Activated gamma-delta T cell (primary cell): ENCODE measurements around the gene KCNQ1OT1.

Experiments used
- DNase-seq: peaks from one replicate; lab custom pipeline; 2025; lab: John Stamatoyannopoulos, UW

Gene KCNQ1OT1

GRCh38 chr11:2737226-2737590, 37.4 kb upstream of the KCNQ1OT1 start:
- no peak for DNase-seq

- DNase-seq, result no peak
These were observed 36.9 kb upstream of the KCNQ1OT1 start for GRCh38 chr11:2736577-2737225.

GRCh38 chr11:2735053-2735589, 35.3 kb upstream of the KCNQ1OT1 start:
- no peak for DNase-seq

- no peak for DNase-seq
These were observed 34.6 kb upstream of the KCNQ1OT1 start for GRCh38 chr11:2734181-2735052.

GRCh38 chr11:2732940-2733628, 33.3 kb upstream of the KCNQ1OT1 start:
- no peak for DNase-seq

GRCh38 chr11:2732261-2732939, 32.6 kb upstream of the KCNQ1OT1 start:
- DNase-seq, result no peak

GRCh38 chr11:2731130-2732125, 31.6 kb upstream of the KCNQ1OT1 start:
- DNase-seq, result no peak

GRCh38 chr11:2730272-2731129, 30.7 kb upstream of the KCNQ1OT1 start:
- no peak for DNase-seq

GRCh38 chr11:2729841-2730240, 30.0 kb upstream of the KCNQ1OT1 start:
- no peak for DNase-seq

- no peak for DNase-seq
These were observed 29.0 kb upstream of the KCNQ1OT1 start for GRCh38 chr11:2728663-2729332.

- no peak for DNase-seq
These were observed 28.4 kb upstream of the KCNQ1OT1 start for GRCh38 chr11:2728128-2728662.

- DNase-seq, result no peak
These were observed 27.2 kb upstream of the KCNQ1OT1 start for GRCh38 chr11:2726964-2727363.

GRCh38 chr11:2725368-2726300, 25.8 kb upstream of the KCNQ1OT1 start:
- no peak for DNase-seq

- no peak for DNase-seq
These were observed 25.0 kb upstream of the KCNQ1OT1 start for GRCh38 chr11:2724653-2725367.

GRCh38 chr11:2724104-2724503, 24.3 kb upstream of the KCNQ1OT1 start:
- no peak for DNase-seq

GRCh38 chr11:2722955-2723354, 23.2 kb upstream of the KCNQ1OT1 start:
- no peak for DNase-seq
